ENCODE data around the gene ERGIC1.
"Not testable (repeated sequence)": the region's sequence is repeated elsewhere in the genome, so short reads cannot be mapped to it uniquely, and the experiment has no call there.

ERGIC1 gene

GRCh38 chr5:172877466-172878260 lies 43.6 kb downstream of the ERGIC1 start:
- no peak for DNase-seq (ENCODE audit: low read depth in 2 of 2, low spot score in 1 of 2)

GRCh38 chr5:172878585-172878932 lies 44.5 kb downstream of the ERGIC1 start:
- no peak for DNase-seq (ENCODE audit: low read depth in 2 of 2, low spot score in 1 of 2)

GRCh38 chr5:172878933-172879752 lies 45.1 kb downstream of the ERGIC1 start:
- no peak for DNase-seq (ENCODE audit: low read depth in 2 of 2, low spot score in 1 of 2)

GRCh38 chr5:172881691-172882370 lies 47.8 kb downstream of the ERGIC1 start:
- peak in 1 of 2 donors; percentile 11 for DNase-seq (ENCODE audit: low read depth in 2 of 2, low spot score in 1 of 2)

- DNase-seq (ENCODE audit: low read depth in 2 of 2, low spot score in 1 of 2): no peak
Measured at GRCh38 chr5:172883066-172883465, 49.0 kb downstream of the ERGIC1 start.

GRCh38 chr5:172885597-172886340 lies 51.7 kb downstream of the ERGIC1 start:
- no peak for DNase-seq (ENCODE audit: low read depth in 2 of 2, low spot score in 1 of 2)

- no peak for DNase-seq (ENCODE audit: low read depth in 2 of 2, low spot score in 1 of 2)
Measured at GRCh38 chr5:172886476-172886875, 52.4 kb downstream of the ERGIC1 start.

- no peak for DNase-seq (ENCODE audit: low read depth in 2 of 2, low spot score in 1 of 2)
Measured at GRCh38 chr5:172886974-172887501, 53.0 kb downstream of the ERGIC1 start.

GRCh38 chr5:172887692-172888091 lies 53.6 kb downstream of the ERGIC1 start:
- DNase-seq (ENCODE audit: low read depth in 2 of 2, low spot score in 1 of 2): no peak

- no peak for DNase-seq (ENCODE audit: low read depth in 2 of 2, low spot score in 1 of 2)
Measured at GRCh38 chr5:172890659-172891058, 56.6 kb downstream of the ERGIC1 start.

GRCh38 chr5:172891716-172892421 lies 57.8 kb downstream of the ERGIC1 start:
- DNase-seq (ENCODE audit: low read depth in 2 of 2, low spot score in 1 of 2): no peak

GRCh38 chr5:172892713-172893112 lies 58.7 kb downstream of the ERGIC1 start:
- no peak for DNase-seq (ENCODE audit: low read depth in 2 of 2, low spot score in 1 of 2)

- no peak for DNase-seq (ENCODE audit: low read depth in 2 of 2, low spot score in 1 of 2)
Measured at GRCh38 chr5:172894767-172895388, 60.8 kb downstream of the ERGIC1 start.

- no peak for DNase-seq (ENCODE audit: low read depth in 2 of 2, low spot score in 1 of 2)
Measured at GRCh38 chr5:172895549-172895948, 61.5 kb downstream of the ERGIC1 start.

GRCh38 chr5:172896465-172896864 lies 62.4 kb downstream of the ERGIC1 start:
- no peak for DNase-seq (ENCODE audit: low read depth in 2 of 2, low spot score in 1 of 2)

GRCh38 chr5:172897067-172897466 lies 63.0 kb downstream of the ERGIC1 start:
- not testable (repeated sequence) for DNase-seq (ENCODE audit: low read depth in 2 of 2, low spot score in 1 of 2)

- DNase-seq (ENCODE audit: low read depth in 2 of 2, low spot score in 1 of 2): no peak
Measured at GRCh38 chr5:172897481-172898217, 63.6 kb downstream of the ERGIC1 start.

- DNase-seq (ENCODE audit: low read depth in 2 of 2, low spot score in 1 of 2): no peak
Measured at GRCh38 chr5:172898218-172898842, 64.3 kb downstream of the ERGIC1 start.
